ENCODE data around the gene GALNT9.

DNA sequence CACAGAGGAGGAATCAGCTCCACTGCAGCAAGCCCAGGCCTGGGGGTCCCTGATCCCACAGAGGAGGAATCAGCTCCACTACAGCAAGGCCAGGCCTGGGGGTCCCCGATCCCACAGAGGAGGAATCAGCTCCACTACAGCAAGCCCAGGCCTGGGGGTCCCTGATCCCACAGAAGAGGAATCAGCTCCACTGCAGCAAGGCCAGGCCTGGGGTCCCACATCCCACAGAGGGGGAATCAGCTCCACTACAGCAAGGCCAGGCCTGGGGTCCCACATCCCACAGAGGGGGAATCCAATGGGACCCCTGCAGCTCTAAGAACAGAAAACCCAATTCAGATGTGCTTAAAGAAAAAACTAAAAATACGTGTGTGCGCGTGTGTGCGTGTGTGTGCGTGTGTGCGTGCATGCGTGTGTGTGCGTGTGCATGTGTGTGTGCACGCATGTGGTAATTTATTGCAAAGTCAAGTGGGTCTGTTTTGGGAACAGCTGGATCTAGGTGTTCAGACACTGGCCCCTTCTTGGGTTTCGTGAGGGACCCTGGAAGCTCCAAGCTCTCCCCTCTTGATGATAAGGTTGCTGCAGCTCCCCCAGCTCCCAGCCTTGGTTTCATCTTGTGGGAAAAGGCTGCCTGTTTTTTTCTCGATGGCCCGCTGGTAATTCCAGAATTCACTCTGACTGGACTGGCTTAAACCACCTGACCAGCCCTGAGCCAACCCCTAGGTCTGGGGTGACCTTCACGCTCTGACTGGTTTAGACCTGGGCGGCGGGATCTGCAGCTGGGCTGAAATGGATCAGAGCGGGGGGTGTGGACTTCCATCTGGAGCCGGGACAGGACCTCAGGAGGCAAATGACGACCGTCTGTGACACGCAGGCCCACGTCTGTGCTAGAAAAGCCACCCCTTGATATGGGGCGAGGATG, 47.1 kb downstream of the GALNT9 start:
- TF ChIP-seq PATZ1 (CRISPR knock-in tag; IDR thresholded peaks at IDR 0.05; ENCODE audit: borderline replicate concordance), result no peak
- TF ChIP-seq TOX (CRISPR knock-in tag; IDR thresholded peaks at IDR 0.05; ENCODE audit: borderline replicate concordance), result no peak
